GM21367 (cell line): ENCODE measurements around the gene CD300LF.

Source experiments
- ATAC-seq: cut with Tn5 transposase; IDR thresholded peaks from one replicate; pipeline ENCODE4 v1.9.1; 2021; ENCODE audit not compliant: unreplicated experiment

Gene CD300LF

DNA sequence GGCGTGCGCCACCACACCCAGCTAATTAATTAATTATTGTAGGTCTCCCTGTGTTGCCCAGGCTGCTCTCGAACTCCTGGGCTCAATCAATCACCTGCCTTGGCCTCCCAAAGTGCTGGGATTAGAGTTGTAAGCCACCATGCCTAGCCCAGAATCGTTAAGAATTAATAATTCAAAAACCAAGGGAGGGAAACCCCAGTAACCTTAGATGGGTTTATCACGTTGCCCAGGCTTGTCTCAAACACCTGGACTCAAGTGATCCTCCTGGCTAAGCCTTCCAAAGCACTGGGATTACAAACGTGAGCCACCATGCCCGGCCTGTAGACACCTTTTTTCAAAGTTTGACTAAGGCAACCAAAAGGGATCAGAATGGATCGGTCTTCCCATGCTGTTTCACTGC is 21.6 kb downstream of the CD300LF start:
- ATAC-seq = no peak

DNA sequence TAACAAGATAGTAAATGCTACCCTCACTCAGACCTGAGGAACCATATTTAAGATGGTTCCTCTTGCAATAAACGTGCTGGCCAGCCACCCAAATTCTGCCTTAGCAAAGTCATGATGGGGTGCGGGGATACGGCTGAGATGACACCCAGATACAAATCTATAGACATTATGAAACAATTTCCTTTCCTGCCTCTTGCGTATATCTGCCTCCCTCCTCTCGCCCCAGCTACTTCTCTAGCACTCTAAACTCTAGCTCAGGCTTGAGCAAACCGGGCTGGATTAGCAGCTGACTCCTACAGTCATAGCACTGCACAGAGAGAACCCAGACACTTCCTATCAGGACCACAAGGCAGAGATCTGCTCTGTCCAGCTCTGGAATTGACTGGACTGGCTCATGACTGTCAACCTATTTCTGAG is 22.3 kb downstream of the CD300LF start:
- ATAC-seq = no peak

DNA sequence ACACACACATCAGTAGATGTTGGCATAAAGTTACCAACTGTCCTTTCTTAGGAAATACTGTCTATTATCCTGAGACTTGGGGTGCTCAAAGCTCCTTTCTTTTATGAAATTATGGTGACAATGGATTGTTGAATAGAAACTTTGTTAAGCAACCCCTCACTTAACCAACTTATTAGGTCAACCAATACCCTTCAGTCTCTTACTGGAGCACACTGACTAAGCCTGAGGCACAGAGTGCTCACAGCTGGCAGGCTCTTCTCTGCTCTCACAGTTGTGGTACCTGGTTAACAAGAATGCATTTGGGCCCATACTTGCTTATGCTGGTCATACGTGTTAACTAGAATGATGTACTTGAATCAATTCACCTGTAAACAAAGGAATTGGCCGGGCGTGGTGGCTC is 24.8 kb downstream of the CD300LF start:
- ATAC-seq = no peak

DNA sequence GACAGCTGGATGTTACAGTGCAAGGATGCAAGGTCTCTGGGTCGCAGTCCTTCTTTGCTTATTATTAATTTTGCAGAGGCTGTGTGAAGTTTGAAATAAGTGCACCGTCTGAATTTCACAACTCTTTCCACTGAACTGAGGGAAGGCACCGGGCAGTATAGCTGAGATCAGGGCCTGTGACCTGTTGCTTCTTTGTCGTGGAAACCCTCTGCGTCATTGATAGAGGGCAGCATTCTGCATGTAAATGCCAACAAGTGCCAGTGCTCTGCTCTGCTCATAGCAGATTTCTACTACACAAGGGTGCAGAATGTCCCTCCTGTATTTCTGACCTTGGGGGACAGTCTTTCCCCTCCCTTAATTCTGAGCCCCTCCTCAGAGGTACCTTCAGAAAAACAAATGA is 26.0 kb downstream of the CD300LF start:
- no peak for ATAC-seq

DNA sequence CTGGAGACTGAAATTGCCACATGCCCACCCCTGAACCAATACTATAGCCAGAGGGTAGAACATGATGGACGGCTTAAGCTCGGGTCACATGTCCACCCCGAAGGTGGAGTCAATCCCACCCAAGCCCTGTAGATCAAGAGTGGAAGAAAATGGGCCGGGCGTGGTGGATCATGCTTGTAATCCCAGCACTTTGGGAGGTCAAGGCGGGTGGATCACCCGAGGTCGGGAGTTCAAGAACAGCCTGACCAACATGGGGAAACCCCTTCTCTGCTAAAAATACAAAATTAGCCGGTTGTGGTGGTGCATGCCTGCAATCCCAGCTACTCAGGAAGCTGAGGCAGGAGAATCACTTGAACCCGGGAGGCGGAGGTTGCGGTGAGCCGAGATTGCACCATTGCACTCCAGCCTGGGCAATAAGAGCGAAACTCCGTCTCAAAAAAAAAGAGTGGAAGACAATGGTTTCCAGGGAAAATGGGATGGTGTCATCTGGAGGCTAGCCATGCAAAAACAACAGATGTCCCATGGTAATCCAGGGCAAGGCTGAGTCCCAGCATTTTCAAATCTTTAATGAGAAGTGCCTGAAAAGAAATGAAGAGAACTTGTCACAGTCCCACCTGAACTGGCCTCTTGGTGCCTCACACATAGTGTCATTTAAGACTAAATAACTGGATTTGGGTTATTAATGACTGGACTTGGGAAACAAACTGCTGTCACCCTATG is 30.1 kb downstream of the CD300LF start:
- no peak for ATAC-seq

DNA sequence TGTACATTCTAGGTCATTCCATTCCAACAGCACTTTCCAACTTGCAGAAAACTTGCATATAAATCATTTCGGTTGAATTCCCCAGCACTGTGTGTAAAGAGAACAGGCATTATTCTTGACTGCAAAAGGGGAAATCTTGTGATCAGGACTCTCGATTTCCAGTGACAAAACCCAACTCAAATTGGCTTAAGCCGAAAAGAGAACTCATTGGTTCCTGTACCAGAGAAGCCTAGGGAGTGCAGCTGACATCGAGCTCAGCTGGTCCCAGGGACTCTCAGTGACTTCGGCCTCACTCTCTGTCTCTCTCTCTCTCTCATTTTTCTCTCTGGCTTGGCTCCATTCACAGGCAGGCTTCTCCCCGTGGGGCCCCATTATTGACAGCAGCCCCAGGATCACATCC is 30.7 kb downstream of the CD300LF start:
- no peak for ATAC-seq

DNA sequence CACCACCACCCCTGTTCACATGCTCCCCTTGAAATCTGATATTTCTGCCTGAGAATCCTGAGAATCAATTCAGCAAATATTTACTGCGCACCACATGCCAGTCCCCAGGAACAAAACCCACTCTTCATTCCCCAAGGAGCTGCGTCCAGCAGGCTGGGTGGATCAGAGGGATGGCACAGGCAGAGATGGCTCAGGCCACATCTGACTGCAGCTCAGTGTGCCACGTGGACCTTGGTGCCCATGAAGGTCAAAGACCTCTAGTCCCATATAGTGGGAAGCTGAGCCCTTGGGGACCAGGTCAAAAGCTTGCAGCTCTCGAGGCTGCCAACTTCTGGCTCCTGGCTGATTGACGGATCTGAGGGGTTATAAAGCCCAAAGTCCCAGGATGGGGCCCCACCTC is 31.8 kb downstream of the CD300LF start:
- ATAC-seq = no peak

DNA sequence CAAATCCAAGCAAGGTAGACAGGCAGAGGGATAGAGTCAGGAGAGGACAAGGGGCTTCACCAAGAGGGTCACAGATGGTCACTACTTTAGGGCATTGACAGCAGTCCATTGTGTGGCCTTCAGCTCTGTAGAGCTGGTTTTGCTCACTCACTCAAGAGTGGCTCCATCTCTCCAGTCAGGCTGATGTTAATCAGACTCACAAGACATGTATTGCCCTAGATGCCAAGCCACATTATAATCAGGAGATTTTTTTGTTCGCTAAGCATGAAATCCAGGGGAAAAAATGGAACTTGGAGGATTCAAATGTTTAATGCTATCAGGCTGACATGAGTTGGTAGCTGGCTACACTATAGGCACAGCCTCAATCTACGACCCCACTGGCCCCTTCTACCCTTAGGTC is 32.5 kb downstream of the CD300LF start:
- no peak for ATAC-seq

DNA sequence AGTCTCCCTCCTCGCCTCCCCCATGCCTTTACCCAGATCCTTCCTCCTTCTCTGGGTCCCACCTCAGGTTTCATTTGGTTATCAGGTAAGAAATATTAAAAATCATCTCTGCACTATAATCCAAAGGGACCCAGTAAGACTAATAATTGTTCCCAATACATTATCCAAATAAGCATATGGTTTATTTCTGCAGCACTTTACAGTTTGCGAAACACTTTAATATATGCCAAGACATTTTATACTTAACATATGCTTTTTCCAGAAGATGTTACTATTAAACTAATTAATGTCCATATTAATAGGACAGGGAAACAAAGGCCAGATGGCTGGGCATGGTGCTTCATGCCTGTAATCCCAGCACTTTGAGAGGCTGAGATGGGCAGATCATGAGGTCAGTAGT is 33.3 kb downstream of the CD300LF start:
- ATAC-seq = no peak

DNA sequence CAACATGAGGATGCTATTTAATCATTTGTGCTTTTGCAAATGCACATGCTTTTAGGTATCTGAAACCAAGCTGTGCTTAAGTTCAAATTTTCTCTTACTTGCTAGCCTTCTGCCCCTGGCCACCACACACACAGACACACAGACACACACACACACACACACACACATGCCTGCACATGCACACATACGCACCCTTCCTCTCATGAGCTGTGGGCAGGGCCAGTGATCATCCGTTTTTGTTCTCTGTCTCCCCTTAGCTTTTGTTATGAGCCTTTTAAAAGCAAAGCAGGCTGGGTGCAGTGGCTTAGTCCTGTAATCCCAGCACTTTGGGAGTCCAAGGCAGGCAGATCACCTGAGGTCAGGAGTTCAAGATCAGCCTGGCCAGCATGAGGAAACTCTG is 34.2 kb downstream of the CD300LF start:
- ATAC-seq = no peak

DNA sequence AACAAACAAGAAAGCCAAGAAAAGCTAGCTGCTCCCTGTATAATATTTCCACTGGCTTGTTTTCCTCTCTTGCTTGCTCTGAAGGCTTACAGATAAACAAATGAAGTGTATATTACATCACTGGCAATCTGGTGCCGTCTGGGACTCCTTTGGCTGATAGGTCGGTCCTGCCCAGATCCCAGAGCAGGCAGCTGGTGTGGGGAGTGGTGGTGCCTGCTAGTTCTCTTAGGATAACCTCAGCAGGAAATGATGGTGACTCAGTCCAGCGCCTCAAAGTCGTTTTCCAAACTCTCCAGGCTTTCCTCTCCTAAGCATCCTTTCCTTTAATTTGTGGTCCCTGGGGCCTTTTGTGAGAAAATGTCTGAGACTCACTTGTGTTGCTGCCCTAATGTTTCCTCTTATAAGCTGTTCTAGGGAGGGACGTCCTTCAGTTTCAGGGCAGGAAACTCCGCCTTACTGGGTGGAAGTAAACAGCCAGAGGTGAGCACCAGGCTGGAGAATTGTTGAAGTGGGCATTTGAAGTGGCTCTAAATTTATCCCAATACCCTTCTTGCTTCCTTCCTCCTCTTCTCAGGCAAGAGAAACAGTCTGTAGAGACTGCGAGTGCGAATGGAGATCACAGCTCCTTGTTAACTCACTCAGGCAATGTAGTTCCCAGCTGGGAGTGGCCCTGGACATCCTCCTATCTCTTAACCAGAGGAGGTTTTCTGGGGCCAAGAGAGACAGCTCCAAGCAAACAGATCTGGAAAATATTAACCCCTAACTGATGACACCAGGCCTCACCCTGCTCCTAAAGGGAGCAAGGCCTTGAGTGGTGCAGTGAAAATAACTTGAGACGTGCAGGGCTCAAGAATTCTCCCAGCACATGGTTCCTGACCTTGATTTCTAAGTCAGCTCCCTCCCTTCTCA is 34.9 kb downstream of the CD300LF start:
- no peak for ATAC-seq

DNA sequence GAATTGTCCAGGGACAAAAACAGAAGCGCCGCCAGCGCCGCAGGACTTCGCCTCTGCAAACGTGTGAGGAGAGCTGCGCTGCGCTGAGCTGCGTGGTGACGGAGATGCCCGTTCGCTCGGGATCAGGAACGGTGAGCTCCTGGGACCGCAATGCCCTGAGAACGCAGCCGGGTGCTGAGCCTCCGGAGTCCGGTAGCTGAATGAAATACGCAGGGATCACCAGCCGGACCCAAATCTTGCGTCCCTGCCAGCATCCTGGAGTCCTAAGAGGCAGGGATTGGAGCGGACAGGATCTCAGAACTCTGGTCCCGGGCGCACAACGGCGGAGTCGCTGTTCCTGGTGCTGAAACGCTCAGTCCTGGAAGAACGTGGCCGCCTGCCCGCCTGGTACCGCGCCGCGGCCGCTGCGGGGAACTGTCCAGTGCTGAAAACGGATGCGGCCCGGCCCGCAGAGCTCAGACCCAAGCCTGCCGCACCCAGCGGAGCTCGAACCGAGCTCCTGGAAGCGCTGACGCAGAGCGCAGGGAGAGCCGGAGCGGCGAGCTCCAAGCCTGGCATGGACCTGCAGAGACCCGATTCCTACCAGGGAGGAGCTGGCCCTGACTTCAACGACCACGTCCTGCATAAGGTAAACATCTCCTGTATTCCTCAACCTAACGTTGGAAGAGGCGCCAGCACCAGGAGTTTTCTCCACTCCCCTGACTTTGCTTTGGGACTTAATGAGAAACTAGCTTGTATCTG is 41.5 kb downstream of the CD300LF start:
- ATAC-seq = no peak

DNA sequence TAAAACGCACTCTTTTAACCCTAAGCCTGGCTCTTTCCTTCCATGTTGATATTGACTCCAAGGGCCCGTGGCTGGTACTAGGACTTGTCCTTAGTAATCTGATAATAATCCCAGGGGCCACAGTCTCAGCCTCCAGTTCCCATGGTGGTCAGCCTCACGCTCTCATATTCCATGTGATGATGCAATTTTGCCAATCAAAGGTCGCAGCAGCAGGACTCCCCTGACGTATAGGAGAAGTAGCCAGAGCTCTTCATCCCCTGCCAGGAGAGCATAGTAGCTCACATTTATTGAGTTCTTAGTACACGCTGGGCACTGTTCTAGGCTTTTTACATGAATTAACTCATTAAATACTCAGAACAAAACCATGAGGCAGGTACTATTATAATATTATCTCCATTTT is 42.4 kb downstream of the CD300LF start:
- ATAC-seq = no peak

DNA sequence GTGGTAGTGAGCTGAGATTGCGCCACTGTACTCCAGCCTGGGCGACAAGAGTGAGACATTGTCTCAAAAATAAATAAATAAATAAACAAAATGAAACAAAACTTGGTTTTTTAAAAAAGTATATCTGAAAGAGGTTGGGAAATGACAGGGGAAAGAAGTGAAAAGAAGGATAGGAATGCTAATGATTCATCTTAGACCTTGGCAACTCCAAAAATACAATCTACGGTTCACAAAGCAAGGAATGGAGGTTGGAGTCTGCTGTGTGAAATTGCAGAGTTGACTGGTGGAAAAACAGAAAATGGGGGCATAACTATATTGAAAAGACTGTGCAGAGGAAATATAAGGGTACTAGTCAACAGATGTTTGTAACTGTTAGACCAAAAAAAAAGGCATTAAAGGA is 49.2 kb downstream of the CD300LF start:
- no peak for ATAC-seq

DNA sequence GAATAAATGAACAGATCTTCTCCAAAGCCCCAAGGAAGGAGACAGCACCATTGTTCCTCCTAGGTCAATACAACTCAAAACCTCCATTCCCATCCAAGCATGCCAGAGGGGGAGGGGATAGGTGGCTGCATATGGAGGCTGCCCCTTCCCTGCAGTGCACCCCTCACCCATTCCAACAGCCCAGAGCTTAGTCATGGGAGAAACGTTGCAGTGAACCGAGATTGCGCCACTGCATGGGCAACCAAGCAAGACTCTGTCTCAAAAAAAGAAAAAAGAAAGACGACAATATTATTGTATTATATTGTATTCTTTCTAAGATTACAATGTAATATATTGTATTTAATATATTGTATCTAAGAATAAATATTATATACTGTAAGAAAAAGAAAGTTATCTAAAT is 52.8 kb downstream of the CD300LF start:
- ATAC-seq = no peak

DNA sequence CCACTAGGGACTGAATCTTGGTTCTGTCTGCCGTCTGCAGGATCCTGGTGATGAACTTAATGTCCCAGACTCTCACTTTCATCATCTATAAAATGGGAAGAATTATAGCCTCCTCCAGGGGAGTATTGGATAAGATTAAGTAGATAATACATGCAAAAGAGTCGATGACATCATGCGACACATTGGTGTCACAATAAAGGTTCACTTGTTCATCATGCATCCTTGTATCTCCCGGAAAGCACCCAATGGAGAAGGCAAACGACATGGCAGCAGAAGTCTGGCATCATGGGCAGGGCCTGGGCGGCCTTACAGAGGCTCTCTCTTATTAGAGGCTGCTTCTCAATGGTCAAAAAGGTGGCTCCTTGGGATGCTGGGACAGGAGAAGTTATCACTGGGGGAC is 54.1 kb downstream of the CD300LF start:
- no peak for ATAC-seq

DNA sequence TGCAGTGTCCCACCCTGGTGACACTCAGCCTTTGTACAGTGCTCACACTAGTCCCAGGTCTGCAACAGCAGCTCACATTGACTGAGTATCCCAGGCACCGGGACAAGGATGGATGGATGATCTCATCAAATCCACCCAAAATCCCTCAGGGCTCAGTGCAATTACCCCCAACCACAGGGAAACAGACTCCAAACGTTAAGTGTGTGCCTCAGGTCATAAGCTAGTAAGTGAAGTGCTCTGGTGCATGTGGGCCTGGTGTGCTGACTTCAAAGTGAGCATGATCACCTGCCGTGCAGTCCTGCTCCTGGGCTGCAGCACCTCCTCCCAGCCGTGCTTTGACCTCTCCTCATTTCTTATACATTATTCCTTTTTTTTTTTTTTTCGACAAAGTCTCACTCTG is 58.0 kb downstream of the CD300LF start:
- no peak for ATAC-seq

DNA sequence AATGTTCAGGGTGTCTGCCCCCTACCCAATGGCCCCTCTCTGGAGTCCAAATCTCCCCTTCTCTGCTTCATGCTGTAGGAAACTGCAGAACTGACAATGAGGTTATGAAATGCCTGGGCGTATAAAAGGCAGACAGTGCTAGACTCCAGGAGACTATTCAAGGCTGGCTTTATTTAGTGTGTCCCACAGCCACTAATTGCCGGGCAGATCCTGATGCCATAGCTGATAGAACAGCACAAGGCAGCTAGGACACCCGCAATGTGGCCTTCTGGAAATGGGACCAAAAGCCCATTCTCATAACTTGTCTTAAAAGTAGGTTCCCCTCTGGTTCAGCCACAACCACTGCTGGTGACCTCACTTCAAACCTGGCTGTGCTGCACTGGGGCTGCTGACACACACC is 60.7 kb downstream of the CD300LF start:
- ATAC-seq = no peak

DNA sequence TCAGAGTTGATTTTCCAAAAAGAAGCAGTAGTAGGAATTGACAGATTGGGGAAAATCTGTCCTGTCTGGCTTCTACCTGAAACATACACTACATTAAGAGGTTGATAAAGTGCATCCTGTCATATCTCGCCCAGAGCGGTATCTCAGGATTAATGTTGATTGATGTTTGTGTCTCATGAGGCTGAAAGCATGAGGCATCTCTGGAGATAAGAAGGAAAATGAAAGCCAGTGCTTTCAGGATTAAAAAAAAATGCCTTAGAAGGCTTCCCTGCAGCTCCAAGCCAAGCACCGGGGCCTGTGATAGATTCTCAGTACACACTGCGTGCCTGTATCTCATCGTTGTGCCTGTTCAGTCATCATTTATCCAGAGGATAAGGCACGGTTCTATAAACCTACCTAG is 62.8 kb downstream of the CD300LF start:
- ATAC-seq = no peak

DNA sequence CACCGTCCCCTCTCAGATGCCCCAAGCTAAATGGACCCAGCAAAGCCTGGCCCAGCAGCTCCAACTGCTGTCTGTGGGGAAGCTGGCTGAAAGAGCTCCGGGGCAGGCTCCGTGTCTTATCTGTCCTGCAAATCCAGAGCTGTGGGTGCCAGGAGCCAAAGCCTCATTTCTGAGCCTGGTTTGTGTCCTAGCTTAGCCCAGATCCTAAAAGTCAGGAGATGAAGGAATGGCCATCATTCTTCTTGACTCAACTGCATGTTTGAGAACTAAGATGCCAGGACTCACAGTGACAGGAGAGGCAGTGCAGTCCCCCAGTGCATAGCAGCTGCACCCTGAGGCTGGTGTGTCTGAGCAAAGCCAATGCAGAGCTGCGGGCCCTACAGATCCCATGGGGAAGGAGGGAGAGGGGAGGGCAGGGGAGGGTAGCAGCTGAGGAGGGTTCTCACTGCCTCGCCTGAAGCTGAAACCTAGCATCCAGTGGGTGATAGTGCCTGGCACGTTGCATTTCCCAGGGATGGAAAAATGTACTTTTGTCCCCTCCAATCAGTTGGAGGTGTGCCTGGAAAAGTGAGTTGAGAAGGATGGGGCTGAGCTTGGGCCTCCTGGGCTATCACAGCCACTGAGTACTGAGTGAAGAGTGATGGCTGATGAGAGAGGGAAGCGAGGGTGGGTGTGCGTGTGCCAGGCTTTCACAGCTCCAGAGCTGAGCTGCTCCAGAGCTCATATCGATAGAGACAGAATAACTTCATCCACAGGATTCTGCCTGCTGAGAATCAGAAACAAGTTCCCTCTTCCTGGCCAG is 64.7 kb downstream of the CD300LF start:
- no peak for ATAC-seq

DNA sequence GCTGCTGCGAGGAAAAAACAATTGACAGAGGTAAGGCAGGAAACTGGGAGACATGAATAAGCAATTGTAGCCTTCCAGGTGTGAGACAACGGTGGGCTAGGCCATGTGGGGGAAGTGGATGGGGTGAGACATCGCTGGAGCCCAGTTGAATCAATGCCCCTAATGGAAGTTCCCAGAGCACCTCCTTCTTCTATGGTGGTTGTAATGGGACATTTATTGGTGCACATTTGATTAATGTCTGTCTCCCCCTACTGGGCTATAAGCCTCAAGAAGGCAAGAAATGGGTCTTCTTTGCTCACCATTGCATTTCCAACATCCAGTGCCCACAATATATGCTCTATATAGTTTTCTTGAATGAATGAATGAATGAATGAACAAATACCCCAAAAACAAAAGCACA is 66.5 kb downstream of the CD300LF start:
- ATAC-seq = no peak
